OCI-LY1 (cell line): ENCODE measurements around the gene FYN.

ENCODE experiments used
- EZH2 ChIP-seq: fragments of 200-600 bp; sonication (generic), shearing (Covaris generic); IDR thresholded peaks from 2 replicates; pipeline ENCODE4 v1.8.0; 2017; ENCODE audit warnings: borderline replicate concordance, mixed run types, mild to moderate bottlenecking, antibody characterized with exemption, low read length, moderate library complexity, mixed read lengths
- TF ChIP-seq, protein P1 (sequence below): fragments of 200-600 bp; sonication (generic), shearing (Covaris generic); IDR thresholded peaks from 2 replicates; pipeline ENCODE4 v1.5.1; 2017; ENCODE audit warnings: mild to moderate bottlenecking, antibody characterized with exemption, low read length, moderate library complexity, mixed read lengths

DNA sequence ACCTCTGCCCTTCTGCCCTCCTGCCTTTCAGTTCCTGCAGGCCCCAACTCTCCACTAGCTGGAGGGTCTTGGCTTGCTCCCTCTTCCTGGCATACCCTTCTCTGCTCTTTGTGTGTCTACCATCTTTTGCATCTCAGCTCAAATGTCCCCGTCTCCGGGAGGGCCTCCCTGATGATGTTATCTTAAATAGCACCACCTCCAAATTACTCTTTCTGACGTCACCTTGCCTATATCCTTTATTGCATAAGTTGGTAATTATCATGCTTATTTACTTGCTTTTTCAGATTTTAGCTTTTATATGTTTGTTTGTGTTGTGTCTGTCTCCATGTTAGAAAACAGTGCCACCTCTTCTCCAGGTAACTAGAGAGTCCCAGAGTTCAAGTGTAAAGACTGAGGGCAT, 36.0 kb upstream of the FYN start:
- TF ChIP-seq, protein P1, sequence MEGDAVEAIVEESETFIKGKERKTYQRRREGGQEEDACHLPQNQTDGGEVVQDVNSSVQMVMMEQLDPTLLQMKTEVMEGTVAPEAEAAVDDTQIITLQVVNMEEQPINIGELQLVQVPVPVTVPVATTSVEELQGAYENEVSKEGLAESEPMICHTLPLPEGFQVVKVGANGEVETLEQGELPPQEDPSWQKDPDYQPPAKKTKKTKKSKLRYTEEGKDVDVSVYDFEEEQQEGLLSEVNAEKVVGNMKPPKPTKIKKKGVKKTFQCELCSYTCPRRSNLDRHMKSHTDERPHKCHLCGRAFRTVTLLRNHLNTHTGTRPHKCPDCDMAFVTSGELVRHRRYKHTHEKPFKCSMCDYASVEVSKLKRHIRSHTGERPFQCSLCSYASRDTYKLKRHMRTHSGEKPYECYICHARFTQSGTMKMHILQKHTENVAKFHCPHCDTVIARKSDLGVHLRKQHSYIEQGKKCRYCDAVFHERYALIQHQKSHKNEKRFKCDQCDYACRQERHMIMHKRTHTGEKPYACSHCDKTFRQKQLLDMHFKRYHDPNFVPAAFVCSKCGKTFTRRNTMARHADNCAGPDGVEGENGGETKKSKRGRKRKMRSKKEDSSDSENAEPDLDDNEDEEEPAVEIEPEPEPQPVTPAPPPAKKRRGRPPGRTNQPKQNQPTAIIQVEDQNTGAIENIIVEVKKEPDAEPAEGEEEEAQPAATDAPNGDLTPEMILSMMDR: no peak
- TF ChIP-seq EZH2: no peak
